HEK293 (cell line): ENCODE measurements around the gene PDE10A.
A peak's percentile ranks its signal among the peaks of the same experiment; 100 is the strongest.

Source experiments
- CTCF ChIA-PET: fragments of 350-600 bp; formaldehyde crosslinking; extraction: SDS; loops from one replicate; lab custom pipeline; 2021; ENCODE audit warnings: antibody characterized with exemption; lab: Yijun Ruan, JAX
- POLR2A ChIA-PET: fragments of 300-600 bp; formaldehyde crosslinking; extraction: SDS; loops from one replicate; lab custom pipeline; 2020; ENCODE audit warnings: antibody characterized with exemption, inconsistent platforms; lab: Yijun Ruan, JAX
- H3K27ac ChIP-seq: fragments of 200-500 bp; sonication (Bioruptor generic); 2 replicates; pipeline ENCODE4 v1.5.1; 2014; ENCODE audit warnings: low read depth, low read length, control low read depth, inconsistent platforms; ENCODE audit errors: extremely low read depth
- H3K36me3 ChIP-seq, 2 experiments: fragments of 200-500 bp in 1 of 2; sonication (Bioruptor generic) in 1 of 2; 1 replicate in 1 of 2; 2 replicates in 1 of 2; pipeline ENCODE4 v1.5.1; 2014 to 2017; ENCODE audit warnings: inconsistent platforms in 2 of 2, low read length in 2 of 2; ENCODE audit not compliant: control insufficient read depth in 2 of 2, insufficient read depth in 1 of 2
- H3K4me1 ChIP-seq: fragments of 200-500 bp; sonication (Bioruptor generic); 2 replicates; pipeline ENCODE4 v1.5.1; 2014; ENCODE audit warnings: mild to moderate bottlenecking, low read length, inconsistent platforms; ENCODE audit not compliant: control insufficient read depth, insufficient read depth
- H3K4me3 ChIP-seq: 2 replicates; pipeline ENCODE4 v1.5.1; 2011; ENCODE audit warnings: low read depth, mild to moderate bottlenecking, control low read depth, low read length, moderate library complexity
- H3K9me3 ChIP-seq: fragments of 200-500 bp; sonication (Bioruptor generic); 2 replicates; pipeline ENCODE4 v1.5.1; 2014; ENCODE audit warnings: low read depth, low read length, inconsistent platforms; ENCODE audit not compliant: control insufficient read depth, insufficient read depth
- BCL11A ChIP-seq: fragments of 450-650 bp; formaldehyde crosslinking; IDR thresholded peaks from 2 replicates; pipeline ENCODE4 v1.5.1; 2016; ENCODE audit warnings: low read depth, missing biosample characterization, missing genetic modification characterization
- BCL11B ChIP-seq: fragments of 450-650 bp; formaldehyde crosslinking; IDR thresholded peaks from 2 replicates; pipeline ENCODE4 v1.5.1; 2016; ENCODE audit warnings: low read depth, missing biosample characterization, missing genetic modification characterization
- EGR2 ChIP-seq: fragments of 450-650 bp; formaldehyde crosslinking; IDR thresholded peaks from 2 replicates; pipeline ENCODE4 v1.5.1; 2016; ENCODE audit warnings: low read depth, missing biosample characterization, missing genetic modification characterization
- IKZF3 ChIP-seq: fragments of 450-650 bp; IDR thresholded peaks from 2 replicates; pipeline ENCODE4 v1.5.0; 2018; ENCODE audit warnings: missing biosample characterization, mild to moderate bottlenecking, missing genetic modification characterization, moderate library complexity
- KLF16 ChIP-seq: fragments of 450-650 bp; formaldehyde crosslinking; IDR thresholded peaks from 2 replicates; pipeline ENCODE4 v1.5.1; 2017; ENCODE audit warnings: missing biosample characterization, missing genetic modification characterization
- KLF8 ChIP-seq: fragments of 450-650 bp; formaldehyde crosslinking; IDR thresholded peaks from 2 replicates; pipeline ENCODE4 v1.5.1; 2016; ENCODE audit warnings: missing biosample characterization, missing genetic modification characterization
- PRDM1 ChIP-seq: fragments of 450-650 bp; formaldehyde crosslinking; IDR thresholded peaks from 2 replicates; pipeline ENCODE4; 2016; ENCODE audit warnings: missing biosample characterization, missing genetic modification characterization
- RBAK ChIP-seq: fragments of 450-650 bp; formaldehyde crosslinking; IDR thresholded peaks from 2 replicates; pipeline ENCODE4 v1.5.1; 2016; ENCODE audit warnings: missing biosample characterization, missing genetic modification characterization
- SCRT2 ChIP-seq: fragments of 450-650 bp; formaldehyde crosslinking; IDR thresholded peaks from 2 replicates; pipeline ENCODE4 v1.5.1; 2016; ENCODE audit warnings: missing biosample characterization, missing genetic modification characterization
- SP2 ChIP-seq: fragments of 450-650 bp; formaldehyde crosslinking; IDR thresholded peaks from 2 replicates; pipeline ENCODE4 v1.5.1; 2016; ENCODE audit warnings: missing biosample characterization, missing genetic modification characterization
- WT1 ChIP-seq: fragments of 450-650 bp; formaldehyde crosslinking; IDR thresholded peaks from 2 replicates; pipeline ENCODE4 v1.5.1; 2016; ENCODE audit warnings: missing biosample characterization, missing genetic modification characterization
- ZIC2 ChIP-seq: fragments of 450-650 bp; formaldehyde crosslinking; IDR thresholded peaks from 2 replicates; pipeline ENCODE4 v1.5.1; 2016; ENCODE audit warnings: missing biosample characterization, missing genetic modification characterization
- ZNF341 ChIP-seq: fragments of 450-650 bp; formaldehyde crosslinking; IDR thresholded peaks from 2 replicates; pipeline ENCODE4; 2016; ENCODE audit warnings: low read depth, missing biosample characterization, missing genetic modification characterization
- ZNF664 ChIP-seq: fragments of 450-650 bp; formaldehyde crosslinking; IDR thresholded peaks from 2 replicates; pipeline ENCODE4 v1.5.1; 2016; ENCODE audit warnings: missing biosample characterization, missing genetic modification characterization
- ZNF677 ChIP-seq: fragments of 450-650 bp; IDR thresholded peaks from 2 replicates; pipeline ENCODE4 v1.5.0; 2018; ENCODE audit warnings: missing biosample characterization, mild to moderate bottlenecking, missing genetic modification characterization, moderate library complexity
- ZSCAN30 ChIP-seq: fragments of 450-650 bp; IDR thresholded peaks from 2 replicates; pipeline ENCODE4 v1.5.1; 2018; ENCODE audit warnings: missing biosample characterization, mild to moderate bottlenecking, missing genetic modification characterization, moderate library complexity
- TF ChIP-seq, protein P1 (sequence below): fragments of 450-650 bp; formaldehyde crosslinking; IDR thresholded peaks from 2 replicates; pipeline ENCODE4 v1.5.1; 2016; ENCODE audit warnings: missing biosample characterization, missing genetic modification characterization
- TF ChIP-seq, protein P2 (sequence below): fragments of 450-650 bp; IDR thresholded peaks from 2 replicates; pipeline ENCODE4 v1.5.1; 2018; ENCODE audit warnings: missing biosample characterization, mild to moderate bottlenecking, missing genetic modification characterization
- TF ChIP-seq, protein P3 (sequence below): fragments of 450-650 bp; formaldehyde crosslinking; IDR thresholded peaks from 2 replicates; pipeline ENCODE4 v1.5.1; 2017; ENCODE audit warnings: missing biosample characterization, mild to moderate bottlenecking, missing genetic modification characterization, moderate library complexity
- TF ChIP-seq, protein P4 (sequence below): fragments of 450-650 bp; IDR thresholded peaks from 2 replicates; pipeline ENCODE4 v1.5.1; 2018; ENCODE audit warnings: missing biosample characterization, missing genetic modification characterization
- TF ChIP-seq, protein P5 (sequence below): fragments of 450-650 bp; formaldehyde crosslinking; IDR thresholded peaks from 2 replicates; pipeline ENCODE4 v1.5.1; 2016; ENCODE audit warnings: missing biosample characterization, missing genetic modification characterization, low read depth
- TF ChIP-seq, protein P6 (sequence below): fragments of 450-650 bp; formaldehyde crosslinking; IDR thresholded peaks from 2 replicates; pipeline ENCODE4 v1.5.1; 2017; ENCODE audit warnings: missing biosample characterization, missing genetic modification characterization
- TF ChIP-seq, protein P7 (sequence below): fragments of 450-650 bp; formaldehyde crosslinking; IDR thresholded peaks from 2 replicates; pipeline ENCODE4 v1.5.1; 2016; ENCODE audit warnings: missing biosample characterization, missing genetic modification characterization
- TF ChIP-seq, protein P8 (sequence below): fragments of 450-650 bp; formaldehyde crosslinking; optimal IDR thresholded peaks from 2 replicates; pipeline ENCODE3; 2016; ENCODE audit warnings: missing biosample characterization, mild to moderate bottlenecking, missing genetic modification characterization

The PDE10A gene

DNA sequence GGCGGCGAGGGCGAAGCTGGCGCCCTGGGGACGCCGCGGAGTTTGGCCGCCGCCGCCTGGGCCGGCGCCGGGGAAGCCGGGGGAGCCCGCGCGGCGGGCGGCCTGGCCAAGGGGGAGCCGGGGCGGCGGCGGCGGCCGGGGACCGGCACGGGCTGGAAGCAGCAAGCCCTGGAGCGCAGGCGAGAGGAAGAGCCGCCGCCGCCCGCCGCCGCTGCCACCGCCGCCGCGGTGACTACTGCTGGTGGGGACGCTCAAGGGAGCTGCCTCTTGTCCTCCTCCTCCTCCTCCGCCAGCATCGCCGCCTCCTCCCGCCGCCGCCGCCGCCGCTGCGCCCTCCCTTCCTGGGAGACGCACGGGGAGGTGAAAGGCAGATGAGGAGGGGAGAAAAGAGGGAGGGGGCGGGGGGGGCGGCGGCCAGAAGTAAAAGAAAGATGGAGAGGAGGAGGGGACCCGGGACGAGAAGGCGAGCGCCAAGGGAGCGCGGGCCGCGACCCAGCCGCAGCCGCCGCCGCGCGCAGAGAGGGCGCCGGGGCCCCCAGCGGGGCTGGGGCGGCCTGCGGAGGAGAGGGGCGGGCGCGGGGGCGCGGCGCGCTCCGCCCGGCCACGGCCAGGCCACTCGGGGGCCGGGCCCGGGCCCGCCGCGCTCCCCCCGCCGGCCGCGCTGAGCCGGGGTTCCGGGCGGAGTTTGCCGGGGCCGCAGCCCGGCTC, 846 bp downstream of the PDE10A start:
- ChIA-PET POLR2A (interaction anchor here (0.5 kb wide), 1 partner anchor 52 kb away, joined by 4 read pairs; no protein-coding TSS in a partner anchor), CTCF (interaction anchor here (1.4 kb wide), 1 partner anchor 222 kb away, joined by 8 read pairs; no protein-coding TSS in a partner anchor)
- H3K9me3 ChIP-seq: no peaks in the 10 kb centered on the region
- H3K36me3 ChIP-seq: no peaks in the 10 kb centered on the region
- H3K27ac ChIP-seq: peak overlapping the region; percentile 89
- peak overlapping the region; percentile 66 for H3K4me3 ChIP-seq
- H3K4me1 ChIP-seq: peaks cover 36% of the 10 kb centered on the region
- TF ChIP-seq IKZF3 (tag by site-specific recombination): 0 out of 2 replicates have a peak, but pooled peaks have one; percentile 43
- TF ChIP-seq, protein P1, sequence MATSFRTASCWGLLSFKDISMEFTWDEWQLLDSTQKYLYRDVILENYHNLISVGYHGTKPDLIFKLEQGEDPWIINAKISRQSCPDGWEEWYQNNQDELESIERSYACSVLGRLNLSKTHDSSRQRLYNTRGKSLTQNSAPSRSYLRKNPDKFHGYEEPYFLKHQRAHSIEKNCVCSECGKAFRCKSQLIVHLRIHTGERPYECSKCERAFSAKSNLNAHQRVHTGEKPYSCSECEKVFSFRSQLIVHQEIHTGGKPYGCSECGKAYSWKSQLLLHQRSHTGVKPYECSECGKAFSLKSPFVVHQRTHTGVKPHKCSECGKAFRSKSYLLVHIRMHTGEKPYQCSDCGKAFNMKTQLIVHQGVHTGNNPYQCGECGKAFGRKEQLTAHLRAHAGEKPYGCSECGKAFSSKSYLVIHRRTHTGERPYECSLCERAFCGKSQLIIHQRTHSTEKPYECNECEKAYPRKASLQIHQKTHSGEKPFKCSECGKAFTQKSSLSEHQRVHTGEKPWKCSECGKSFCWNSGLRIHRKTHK (tag by site-specific recombination): no peak
- TF ChIP-seq, protein P2, sequence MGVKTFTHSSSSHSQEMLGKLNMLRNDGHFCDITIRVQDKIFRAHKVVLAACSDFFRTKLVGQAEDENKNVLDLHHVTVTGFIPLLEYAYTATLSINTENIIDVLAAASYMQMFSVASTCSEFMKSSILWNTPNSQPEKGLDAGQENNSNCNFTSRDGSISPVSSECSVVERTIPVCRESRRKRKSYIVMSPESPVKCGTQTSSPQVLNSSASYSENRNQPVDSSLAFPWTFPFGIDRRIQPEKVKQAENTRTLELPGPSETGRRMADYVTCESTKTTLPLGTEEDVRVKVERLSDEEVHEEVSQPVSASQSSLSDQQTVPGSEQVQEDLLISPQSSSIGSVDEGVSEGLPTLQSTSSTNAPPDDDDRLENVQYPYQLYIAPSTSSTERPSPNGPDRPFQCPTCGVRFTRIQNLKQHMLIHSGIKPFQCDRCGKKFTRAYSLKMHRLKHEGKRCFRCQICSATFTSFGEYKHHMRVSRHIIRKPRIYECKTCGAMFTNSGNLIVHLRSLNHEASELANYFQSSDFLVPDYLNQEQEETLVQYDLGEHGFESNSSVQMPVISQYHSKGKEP (tag by site-specific recombination): no peak
- TF ChIP-seq, protein P3, sequence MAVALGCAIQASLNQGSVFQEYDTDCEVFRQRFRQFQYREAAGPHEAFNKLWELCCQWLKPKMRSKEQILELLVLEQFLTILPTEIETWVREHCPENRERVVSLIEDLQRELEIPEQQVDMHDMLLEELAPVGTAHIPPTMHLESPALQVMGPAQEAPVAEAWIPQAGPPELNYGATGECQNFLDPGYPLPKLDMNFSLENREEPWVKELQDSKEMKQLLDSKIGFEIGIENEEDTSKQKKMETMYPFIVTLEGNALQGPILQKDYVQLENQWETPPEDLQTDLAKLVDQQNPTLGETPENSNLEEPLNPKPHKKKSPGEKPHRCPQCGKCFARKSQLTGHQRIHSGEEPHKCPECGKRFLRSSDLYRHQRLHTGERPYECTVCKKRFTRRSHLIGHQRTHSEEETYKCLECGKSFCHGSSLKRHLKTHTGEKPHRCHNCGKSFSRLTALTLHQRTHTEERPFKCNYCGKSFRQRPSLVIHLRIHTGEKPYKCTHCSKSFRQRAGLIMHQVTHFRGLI (tag by site-specific recombination): no peak
- TF ChIP-seq, protein P4, sequence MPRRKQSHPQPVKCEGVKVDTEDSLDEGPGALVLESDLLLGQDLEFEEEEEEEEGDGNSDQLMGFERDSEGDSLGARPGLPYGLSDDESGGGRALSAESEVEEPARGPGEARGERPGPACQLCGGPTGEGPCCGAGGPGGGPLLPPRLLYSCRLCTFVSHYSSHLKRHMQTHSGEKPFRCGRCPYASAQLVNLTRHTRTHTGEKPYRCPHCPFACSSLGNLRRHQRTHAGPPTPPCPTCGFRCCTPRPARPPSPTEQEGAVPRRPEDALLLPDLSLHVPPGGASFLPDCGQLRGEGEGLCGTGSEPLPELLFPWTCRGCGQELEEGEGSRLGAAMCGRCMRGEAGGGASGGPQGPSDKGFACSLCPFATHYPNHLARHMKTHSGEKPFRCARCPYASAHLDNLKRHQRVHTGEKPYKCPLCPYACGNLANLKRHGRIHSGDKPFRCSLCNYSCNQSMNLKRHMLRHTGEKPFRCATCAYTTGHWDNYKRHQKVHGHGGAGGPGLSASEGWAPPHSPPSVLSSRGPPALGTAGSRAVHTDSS (tag by site-specific recombination): peak; percentile 55
- TF ChIP-seq SP2 (tag by site-specific recombination): peak; percentile 60
- no peak for TF ChIP-seq BCL11A (tag by site-specific recombination)
- TF ChIP-seq ZNF677: no peak
- 0 out of 2 replicates have a peak, but pooled peaks have one; percentile 30 for TF ChIP-seq WT1 (tag by site-specific recombination)
- TF ChIP-seq ZIC2 (tag by site-specific recombination): no peak
- no peak for TF ChIP-seq RBAK (tag by site-specific recombination)
- TF ChIP-seq ZNF341 (tag by site-specific recombination): peak; percentile 76
- no peak for TF ChIP-seq SCRT2 (tag by site-specific recombination)
- TF ChIP-seq KLF16: 0 out of 2 replicates have a peak, but pooled peaks have one; percentile 19
- TF ChIP-seq, protein P5, sequence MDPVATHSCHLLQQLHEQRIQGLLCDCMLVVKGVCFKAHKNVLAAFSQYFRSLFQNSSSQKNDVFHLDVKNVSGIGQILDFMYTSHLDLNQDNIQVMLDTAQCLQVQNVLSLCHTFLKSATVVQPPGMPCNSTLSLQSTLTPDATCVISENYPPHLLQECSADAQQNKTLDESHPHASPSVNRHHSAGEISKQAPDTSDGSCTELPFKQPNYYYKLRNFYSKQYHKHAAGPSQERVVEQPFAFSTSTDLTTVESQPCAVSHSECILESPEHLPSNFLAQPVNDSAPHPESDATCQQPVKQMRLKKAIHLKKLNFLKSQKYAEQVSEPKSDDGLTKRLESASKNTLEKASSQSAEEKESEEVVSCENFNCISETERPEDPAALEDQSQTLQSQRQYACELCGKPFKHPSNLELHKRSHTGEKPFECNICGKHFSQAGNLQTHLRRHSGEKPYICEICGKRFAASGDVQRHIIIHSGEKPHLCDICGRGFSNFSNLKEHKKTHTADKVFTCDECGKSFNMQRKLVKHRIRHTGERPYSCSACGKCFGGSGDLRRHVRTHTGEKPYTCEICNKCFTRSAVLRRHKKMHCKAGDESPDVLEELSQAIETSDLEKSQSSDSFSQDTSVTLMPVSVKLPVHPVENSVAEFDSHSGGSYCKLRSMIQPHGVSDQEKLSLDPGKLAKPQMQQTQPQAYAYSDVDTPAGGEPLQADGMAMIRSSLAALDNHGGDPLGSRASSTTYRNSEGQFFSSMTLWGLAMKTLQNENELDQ (tag by site-specific recombination): no peak
- TF ChIP-seq, protein P6, sequence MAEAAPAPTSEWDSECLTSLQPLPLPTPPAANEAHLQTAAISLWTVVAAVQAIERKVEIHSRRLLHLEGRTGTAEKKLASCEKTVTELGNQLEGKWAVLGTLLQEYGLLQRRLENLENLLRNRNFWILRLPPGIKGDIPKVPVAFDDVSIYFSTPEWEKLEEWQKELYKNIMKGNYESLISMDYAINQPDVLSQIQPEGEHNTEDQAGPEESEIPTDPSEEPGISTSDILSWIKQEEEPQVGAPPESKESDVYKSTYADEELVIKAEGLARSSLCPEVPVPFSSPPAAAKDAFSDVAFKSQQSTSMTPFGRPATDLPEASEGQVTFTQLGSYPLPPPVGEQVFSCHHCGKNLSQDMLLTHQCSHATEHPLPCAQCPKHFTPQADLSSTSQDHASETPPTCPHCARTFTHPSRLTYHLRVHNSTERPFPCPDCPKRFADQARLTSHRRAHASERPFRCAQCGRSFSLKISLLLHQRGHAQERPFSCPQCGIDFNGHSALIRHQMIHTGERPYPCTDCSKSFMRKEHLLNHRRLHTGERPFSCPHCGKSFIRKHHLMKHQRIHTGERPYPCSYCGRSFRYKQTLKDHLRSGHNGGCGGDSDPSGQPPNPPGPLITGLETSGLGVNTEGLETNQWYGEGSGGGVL (tag by site-specific recombination): peak; percentile 89
- no peak for TF ChIP-seq BCL11B
- TF ChIP-seq ZSCAN30 (tag by site-specific recombination): 0 out of 2 replicates have a peak, but pooled peaks have one; percentile 31
- TF ChIP-seq EGR2 (tag by site-specific recombination): peak; percentile 73
- TF ChIP-seq, protein P7, sequence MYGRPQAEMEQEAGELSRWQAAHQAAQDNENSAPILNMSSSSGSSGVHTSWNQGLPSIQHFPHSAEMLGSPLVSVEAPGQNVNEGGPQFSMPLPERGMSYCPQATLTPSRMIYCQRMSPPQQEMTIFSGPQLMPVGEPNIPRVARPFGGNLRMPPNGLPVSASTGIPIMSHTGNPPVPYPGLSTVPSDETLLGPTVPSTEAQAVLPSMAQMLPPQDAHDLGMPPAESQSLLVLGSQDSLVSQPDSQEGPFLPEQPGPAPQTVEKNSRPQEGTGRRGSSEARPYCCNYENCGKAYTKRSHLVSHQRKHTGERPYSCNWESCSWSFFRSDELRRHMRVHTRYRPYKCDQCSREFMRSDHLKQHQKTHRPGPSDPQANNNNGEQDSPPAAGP: no peak
- TF ChIP-seq KLF8 (tag by site-specific recombination): peak; percentile 60; the same call in 1 of the 2 replicates
- no peak for TF ChIP-seq PRDM1
- TF ChIP-seq, protein P8, sequence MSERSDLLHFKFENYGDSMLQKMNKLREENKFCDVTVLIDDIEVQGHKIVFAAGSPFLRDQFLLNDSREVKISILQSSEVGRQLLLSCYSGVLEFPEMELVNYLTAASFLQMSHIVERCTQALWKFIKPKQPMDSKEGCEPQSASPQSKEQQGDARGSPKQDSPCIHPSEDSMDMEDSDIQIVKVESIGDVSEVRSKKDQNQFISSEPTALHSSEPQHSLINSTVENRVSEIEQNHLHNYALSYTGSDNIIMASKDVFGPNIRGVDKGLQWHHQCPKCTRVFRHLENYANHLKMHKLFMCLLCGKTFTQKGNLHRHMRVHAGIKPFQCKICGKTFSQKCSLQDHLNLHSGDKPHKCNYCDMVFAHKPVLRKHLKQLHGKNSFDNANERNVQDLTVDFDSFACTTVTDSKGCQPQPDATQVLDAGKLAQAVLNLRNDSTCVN: no peak
- no peak for TF ChIP-seq ZNF664 (tag by site-specific recombination)
